ENCODE data around the gene CD19. TPM values are rescaled to one million over a fixed set of nuclear protein-coding genes. Genes with fewer than 3 reads are reported as not detected.
A peak's percentile ranks its signal among the peaks of the same experiment; 100 is the strongest.
"Not testable (repeated sequence)": the region's sequence is repeated elsewhere in the genome, so short reads cannot be mapped to it uniquely, and the experiment has no call there.

The CD19 gene
- total RNA-seq, 1 donor from 2014 or later, result not detected

GRCh38 chr16:28905229-28905754, 26.5 kb upstream of the CD19 start:
- no peak for DNase-seq (ENCODE audit: low spot score)
- intact Hi-C loops (cut with DNase I), result no loop called here

- intact Hi-C loops (cut with DNase I), result no loop called here
- no peak for DNase-seq (ENCODE audit: low spot score)
Observed at GRCh38 chr16:28905800-28906372, 25.9 kb upstream of the CD19 start.

DNA sequence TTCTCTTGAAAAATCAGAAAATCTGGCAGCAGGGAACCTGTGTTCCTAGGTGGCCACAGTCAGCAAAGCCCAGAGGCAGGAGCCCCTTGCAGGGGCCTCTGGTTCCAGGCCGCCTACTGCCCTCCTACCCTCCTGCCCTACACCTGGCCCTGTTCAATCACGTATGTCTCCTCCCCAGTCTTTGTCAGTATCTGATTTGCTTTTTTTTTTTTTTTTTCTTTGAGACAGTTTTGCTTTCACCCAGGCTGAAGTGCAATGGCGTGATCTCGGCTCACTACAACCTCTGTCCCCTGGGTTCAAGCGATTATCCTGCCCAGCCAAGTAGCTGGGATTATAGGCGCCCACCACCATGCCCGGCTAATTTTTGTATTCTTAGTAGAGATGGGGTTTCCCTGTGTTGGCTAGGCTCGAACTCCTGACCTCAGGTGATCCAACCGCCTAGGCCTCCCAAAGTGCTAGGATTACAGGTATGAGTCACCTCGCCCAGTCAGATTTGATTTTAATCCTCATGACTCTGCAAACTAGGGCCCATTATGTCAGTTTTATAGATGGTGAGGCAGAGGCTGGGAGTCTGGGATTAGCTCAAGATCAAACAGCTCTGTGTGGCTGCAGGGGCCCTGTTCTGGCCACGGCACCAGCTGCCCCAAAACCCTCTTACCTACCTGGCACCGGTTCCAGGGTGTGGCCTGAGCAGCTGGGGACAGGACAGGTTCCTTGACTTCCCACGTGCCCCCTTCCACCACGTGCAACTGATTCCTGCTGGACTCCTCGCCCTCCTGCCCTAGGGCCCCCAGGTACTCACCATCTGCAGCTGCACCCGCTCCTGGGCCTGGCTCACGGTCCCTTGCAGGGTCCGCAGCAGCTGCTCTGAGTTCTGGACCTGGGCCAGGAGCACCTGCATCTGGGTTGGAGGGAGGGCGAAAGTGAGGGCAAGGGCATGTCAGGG, 21.4 kb upstream of the CD19 start:
- no peak for DNase-seq (ENCODE audit: low spot score)
- intact Hi-C loops (cut with DNase I), result no loop called here

- intact Hi-C loops (cut with DNase I), result no loop called here
- DNase-seq (ENCODE audit: low spot score), result no peak
Observed at GRCh38 chr16:28912558-28912957, 19.2 kb upstream of the CD19 start.

DNA sequence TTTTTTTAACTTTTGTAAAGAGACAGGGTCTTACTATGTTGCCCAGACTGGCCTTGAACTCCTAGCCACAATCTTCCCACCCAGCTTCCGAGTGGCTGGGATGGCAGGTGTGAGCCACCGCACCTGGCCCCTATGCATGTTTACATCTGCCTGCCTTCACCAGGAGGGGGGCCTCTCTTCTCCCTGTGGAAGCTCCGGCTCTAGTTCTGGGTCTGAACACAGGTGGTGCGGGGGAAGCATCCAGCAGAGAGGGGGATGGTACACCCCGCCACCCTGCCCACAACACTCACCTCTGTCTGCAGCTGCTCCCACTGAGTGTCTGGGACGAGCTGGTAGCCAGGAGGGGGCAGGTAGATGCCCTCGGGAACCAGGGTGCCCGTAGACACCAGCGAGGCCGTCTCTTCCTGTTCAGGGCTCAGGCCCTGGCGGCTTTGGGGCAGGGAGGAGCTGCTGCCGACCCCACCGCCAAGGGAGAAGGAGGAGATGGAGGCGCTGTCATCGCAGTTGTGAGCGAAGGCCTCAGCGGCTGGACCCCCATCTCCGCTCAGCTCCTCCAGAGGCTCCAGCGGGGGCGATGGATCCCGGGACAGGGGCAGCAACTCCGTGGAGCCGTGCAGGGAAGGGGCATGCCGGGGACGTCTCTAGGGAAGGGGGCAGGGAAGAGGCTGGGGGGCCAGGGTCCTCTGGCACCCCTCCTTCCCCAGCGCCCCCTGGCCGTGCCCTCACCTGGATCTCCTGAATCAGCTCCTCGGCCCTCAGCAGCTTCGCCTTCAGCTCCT, 17.6 kb upstream of the CD19 start:
- intact Hi-C loops (cut with DNase I), result no loop called here
- DNase-seq (ENCODE audit: low spot score), result no peak

DNA sequence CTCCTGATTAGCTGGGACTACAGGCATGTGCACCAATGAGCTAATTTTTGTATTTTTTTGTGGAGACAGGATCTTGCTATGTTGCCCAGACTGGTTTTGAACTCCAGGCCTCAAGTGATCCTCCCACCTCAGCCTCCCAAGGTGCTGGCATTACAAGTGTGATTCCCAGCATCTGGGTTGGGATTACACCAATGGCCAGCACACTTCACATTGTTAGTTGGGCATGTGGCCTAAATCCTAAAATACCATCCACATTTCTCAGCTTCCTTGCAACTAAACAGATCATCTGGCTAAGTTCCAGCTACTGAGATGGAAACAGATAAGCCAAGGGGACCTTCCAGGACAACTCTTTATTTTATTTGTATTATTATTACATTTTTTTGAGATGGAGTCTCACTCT, 16.6 kb upstream of the CD19 start:
- intact Hi-C loops (cut with DNase I), result no loop called here
- no peak for DNase-seq (ENCODE audit: low spot score)

- DNase-seq (ENCODE audit: low spot score), result no peak
- intact Hi-C loops (cut with DNase I), result no loop called here
Observed at GRCh38 chr16:28917095-28917494, 14.7 kb upstream of the CD19 start.

- no peak for DNase-seq (ENCODE audit: low spot score)
- intact Hi-C loops (cut with DNase I), result no loop called here
Observed at GRCh38 chr16:28918698-28919097, 13.1 kb upstream of the CD19 start.

GRCh38 chr16:28923231-28923587, 8.6 kb upstream of the CD19 start:
- DNase-seq (ENCODE audit: low spot score), result no peak
- intact Hi-C loops (cut with DNase I), result loop anchor here (5.0 kb wide), 1 partner anchor 41 kb away; no protein-coding TSS in a partner anchor

GRCh38 chr16:28923652-28924398, 7.9 kb upstream of the CD19 start:
- no peak for DNase-seq (ENCODE audit: low spot score)
- intact Hi-C loops (cut with DNase I), result loop anchor here (2.0 to 5.0 kb wide), 3 partner anchors 27 to 77 kb away; partner anchors contain the start of genes NFATC2IP and TUFM

- intact Hi-C loops (cut with DNase I), result loop anchor here (2.0 to 5.0 kb wide), 3 partner anchors 26 to 78 kb away; partner anchors contain the start of genes NFATC2IP and TUFM
- no peak for DNase-seq (ENCODE audit: low spot score)
Observed at GRCh38 chr16:28924399-28924761, 7.4 kb upstream of the CD19 start.

- intact Hi-C loops (cut with DNase I), result loop anchor here (2.0 to 5.0 kb wide), 3 partner anchors 26 to 78 kb away; partner anchors contain the start of genes NFATC2IP and TUFM
- DNase-seq (ENCODE audit: low spot score), result peak; percentile 94
Observed at GRCh38 chr16:28924762-28925385, 6.9 kb upstream of the CD19 start, which contains the start of gene RABEP2. Gene RABEP2, minus strand, starts transcription at chr16:28925238. Its CDS starts 75 bp downstream, at chr16:28925163.

GRCh38 chr16:28925386-28926228, 6.2 kb upstream of the CD19 start:
- intact Hi-C loops (cut with DNase I), result loop anchor here (2.0 kb wide), 2 partner anchors 25 to 79 kb away; partner anchors contain the start of genes NFATC2IP and TUFM
- DNase-seq (ENCODE audit: low spot score), result peak; percentile 89

- intact Hi-C loops (cut with DNase I); DNase-seq (ENCODE audit: low spot score): not testable (repeated sequence)
Observed at GRCh38 chr16:28926284-28926683, 5.5 kb upstream of the CD19 start.

GRCh38 chr16:28927815-28928214, 4.0 kb upstream of the CD19 start:
- DNase-seq (ENCODE audit: low spot score), result no peak
- intact Hi-C loops (cut with DNase I), result no loop called here

GRCh38 chr16:28930203-28930602, 1.6 kb upstream of the CD19 start:
- intact Hi-C loops (cut with DNase I), result no loop called here

DNA sequence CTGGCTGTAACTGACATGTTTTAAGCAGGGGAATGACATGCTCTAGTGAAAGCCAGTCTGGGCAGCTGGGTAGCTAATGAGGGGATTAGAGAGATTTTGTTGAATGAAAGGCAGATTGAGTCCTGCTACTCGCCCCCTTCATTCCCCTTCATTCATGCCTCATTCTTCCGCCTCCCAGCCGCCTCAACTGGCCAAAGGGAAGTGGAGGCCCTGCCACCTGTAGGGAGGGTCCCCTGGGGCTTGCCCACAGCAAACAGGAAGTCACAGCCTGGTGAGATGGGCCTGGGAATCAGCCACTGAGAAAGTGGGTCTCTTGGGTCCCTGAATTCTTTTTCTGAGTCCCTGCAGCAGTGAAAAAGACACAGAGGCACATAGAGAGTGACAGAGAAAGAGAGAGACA, 1.1 kb upstream of the CD19 start:
- no peak for DNase-seq (ENCODE audit: low spot score)
- intact Hi-C loops (cut with DNase I), result no loop called here

More at GRCh38 chr16:28930203-28930602, 1.6 kb upstream of the CD19 start:
- DNase-seq (ENCODE audit: low spot score), result no peak
